ENCODE measurements around the gene CLASP1. TPM values are rescaled to one million over a fixed set of nuclear protein-coding genes. Genes with fewer than 3 reads are reported as not detected.

The CLASP1 gene
- total RNA-seq, 1 donor from 2014 or later = 110 TPM

- no peaks in the 10 kb centered on the region for H3K36me3 ChIP-seq
- no peak overlapping the region for H3K4me2 ChIP-seq
- H2AFZ ChIP-seq (replicated peaks) = no peak overlapping the region
- H3K79me2 ChIP-seq (ENCODE audit: low read depth) = peaks cover 94% of the 10 kb centered on the region
- H3K9me3 ChIP-seq (ENCODE audit: low read depth) = no peaks in the 10 kb centered on the region
- Mint-ChIP-seq H3K4me1 (peaks cover 22% of the 10 kb centered on the region), H3K4me3 (no peak overlapping the region), H3K36me3 (peaks cover 15% of the 10 kb centered on the region), H3K27ac (no peak overlapping the region), H3K27me3 (ENCODE audit: insufficient read depth, low read depth) (peaks cover 3% of the 10 kb centered on the region), H3K9me3 (no peaks in the 10 kb centered on the region)
- no peak for TF ChIP-seq CTCF (IDR thresholded peaks at IDR 0.05)
- TF ChIP-seq EZH2 (IDR thresholded peaks at IDR 0.05) = no peak
- TF ChIP-seq EZH2phosphoT487 (IDR thresholded peaks at IDR 0.05) = no peak
- H3K4me3 ChIP-seq = no peak overlapping the region
- no peak overlapping the region for H3K9ac ChIP-seq
- DNase-seq (ENCODE audit: low spot score) = no peak
- H3K27ac ChIP-seq = no peak overlapping the region
- peaks cover 11% of the 10 kb centered on the region for H3K4me1 ChIP-seq
- H4K20me1 ChIP-seq (ENCODE audit: low read depth) = peaks cover 53% of the 10 kb centered on the region
- peaks cover 8% of the 10 kb centered on the region for H3F3A ChIP-seq (ENCODE audit: low read depth)
- H3K27me3 ChIP-seq = no peaks in the 10 kb centered on the region
Measured at GRCh38 chr2:121570667-121571055, 78.6 kb downstream of the CLASP1 start.

DNA sequence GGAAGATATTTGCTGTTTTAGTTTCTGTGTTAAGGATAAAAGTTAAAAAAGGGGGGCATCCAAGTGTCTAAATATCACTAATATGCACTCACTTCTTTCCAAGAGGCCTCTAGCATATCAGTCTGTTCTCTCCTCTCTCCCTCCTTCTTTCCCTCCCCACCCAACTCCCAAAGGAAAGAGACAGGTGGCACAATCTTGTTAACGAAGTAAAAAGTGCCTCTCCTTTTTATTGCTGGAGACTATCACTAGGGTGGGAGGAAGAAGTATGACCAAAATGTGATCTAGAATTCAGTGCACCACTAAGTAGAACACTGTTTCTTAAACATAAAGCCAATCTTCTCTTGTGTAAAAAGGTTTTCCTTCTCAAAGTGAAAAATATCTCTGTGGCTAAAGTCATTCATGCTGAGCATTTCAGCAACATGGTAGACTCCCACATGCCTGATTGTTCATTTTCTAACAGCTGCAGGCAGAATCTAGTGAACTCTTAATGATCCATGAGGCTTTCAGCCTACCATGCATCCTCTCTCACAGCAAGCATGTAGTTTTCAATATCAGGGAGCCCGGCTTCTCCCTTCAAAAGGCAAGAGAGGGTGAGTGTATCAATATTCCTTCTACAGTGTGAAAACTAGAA lies 79.1 kb downstream of the CLASP1 start:
- no peak overlapping the region for H2AFZ ChIP-seq (replicated peaks)

GRCh38 chr2:121567957-121568409 lies 81.3 kb downstream of the CLASP1 start:
- no peak overlapping the region for H3K4me3 Mint-ChIP-seq
- Histone ChIP-seq H3K4me3 (no peak overlapping the region), H4K20me1 (ENCODE audit: low read depth) (peaks cover 59% of the 10 kb centered on the region), H3K36me3 (peaks cover 5% of the 10 kb centered on the region), H3F3A (ENCODE audit: low read depth) (peaks cover 8% of the 10 kb centered on the region), H2AFZ (replicated peaks) (no peak overlapping the region), H3K9ac (no peak overlapping the region), H3K79me2 (ENCODE audit: low read depth) (peaks cover 96% of the 10 kb centered on the region), H3K4me1 (peaks cover 18% of the 10 kb centered on the region), H3K9me3 (ENCODE audit: low read depth) (no peaks in the 10 kb centered on the region), H3K4me2 (no peak overlapping the region), H3K27ac (no peak overlapping the region), H3K27me3 (no peaks in the 10 kb centered on the region)
- peaks cover 7% of the 10 kb centered on the region for H3K27me3 Mint-ChIP-seq (ENCODE audit: insufficient read depth, low read depth)
- H3K4me1 Mint-ChIP-seq = peaks cover 36% of the 10 kb centered on the region
- H3K27ac Mint-ChIP-seq = no peak overlapping the region
- no peak for DNase-seq (ENCODE audit: low spot score)
- TF ChIP-seq EZH2phosphoT487 (IDR thresholded peaks at IDR 0.05) = no peak
- H3K36me3 Mint-ChIP-seq = peaks cover 20% of the 10 kb centered on the region
- peaks cover 12% of the 10 kb centered on the region for H3K9me3 Mint-ChIP-seq

More for the DNA sequence above, 79.1 kb downstream of the CLASP1 start:
- peaks cover 27% of the 10 kb centered on the region for H3K4me1 Mint-ChIP-seq
- no peak overlapping the region for H3K4me3 ChIP-seq
- no peak overlapping the region for H3K4me2 ChIP-seq
- TF ChIP-seq EZH2 (IDR thresholded peaks at IDR 0.05) (no peak), CTCF (IDR thresholded peaks at IDR 0.05) (no peak), EZH2phosphoT487 (IDR thresholded peaks at IDR 0.05) (no peak)
- no peak overlapping the region for H3K27ac Mint-ChIP-seq
- no peak overlapping the region for H3K27ac ChIP-seq
- H3K9ac ChIP-seq = no peak overlapping the region
- H3K27me3 ChIP-seq = no peaks in the 10 kb centered on the region
- peaks cover 3% of the 10 kb centered on the region for H3K9me3 Mint-ChIP-seq
- peaks cover 16% of the 10 kb centered on the region for H3K36me3 Mint-ChIP-seq
- no peaks in the 10 kb centered on the region for H3K9me3 ChIP-seq (ENCODE audit: low read depth)
- H3K27me3 Mint-ChIP-seq (ENCODE audit: insufficient read depth, low read depth) = peaks cover 3% of the 10 kb centered on the region
- H4K20me1 ChIP-seq (ENCODE audit: low read depth) = peaks cover 57% of the 10 kb centered on the region
- peaks cover 8% of the 10 kb centered on the region for H3F3A ChIP-seq (ENCODE audit: low read depth)
- H3K4me1 ChIP-seq = peaks cover 16% of the 10 kb centered on the region
- H3K36me3 ChIP-seq = no peaks in the 10 kb centered on the region
- no peak overlapping the region for H3K4me3 Mint-ChIP-seq
- no peak for DNase-seq (ENCODE audit: low spot score)
- H3K79me2 ChIP-seq (ENCODE audit: low read depth) = peaks cover 94% of the 10 kb centered on the region

- H3K4me1 Mint-ChIP-seq = peaks cover 40% of the 10 kb centered on the region
Measured at GRCh38 chr2:121567452-121567851, 81.8 kb downstream of the CLASP1 start.

More at GRCh38 chr2:121567452-121567851, 81.8 kb downstream of the CLASP1 start:
- H3K4me3 Mint-ChIP-seq = no peak overlapping the region
- H3K9ac ChIP-seq = no peak overlapping the region
- H3K4me1 ChIP-seq = peaks cover 23% of the 10 kb centered on the region
- H4K20me1 ChIP-seq (ENCODE audit: low read depth) = peaks cover 59% of the 10 kb centered on the region
- no peak for DNase-seq (ENCODE audit: low spot score)
- no peak overlapping the region for H3K27ac Mint-ChIP-seq
- H3K36me3 ChIP-seq = peaks cover 5% of the 10 kb centered on the region
- peaks cover 96% of the 10 kb centered on the region for H3K79me2 ChIP-seq (ENCODE audit: low read depth)
- H3K27me3 ChIP-seq = no peaks in the 10 kb centered on the region
- H3K4me2 ChIP-seq = no peak overlapping the region
- no peak overlapping the region for H3K27ac ChIP-seq
- peaks cover 6% of the 10 kb centered on the region for H3K27me3 Mint-ChIP-seq (ENCODE audit: insufficient read depth, low read depth)
- peaks cover 8% of the 10 kb centered on the region for H3F3A ChIP-seq (ENCODE audit: low read depth)
- H2AFZ ChIP-seq (replicated peaks) = no peak overlapping the region
- no peak overlapping the region for H3K4me3 ChIP-seq
- H3K9me3 Mint-ChIP-seq = peaks cover 12% of the 10 kb centered on the region
- no peak for TF ChIP-seq EZH2phosphoT487 (IDR thresholded peaks at IDR 0.05)
- no peak for TF ChIP-seq EZH2 (IDR thresholded peaks at IDR 0.05)
- TF ChIP-seq CTCF (IDR thresholded peaks at IDR 0.05) = no peak
- H3K9me3 ChIP-seq (ENCODE audit: low read depth) = no peaks in the 10 kb centered on the region
- H3K36me3 Mint-ChIP-seq = peaks cover 20% of the 10 kb centered on the region
